IPS-18c (cell line): ENCODE results near the gene PSMB8.

Experiments used
- H3K4me3 ChIP-seq: 2 replicates; pipeline ENCODE4 v1.7.0; 2013; ENCODE audit warnings: low read depth, mild to moderate bottlenecking, low read length, moderate library complexity; ENCODE audit not compliant: insufficient read depth
- H3K9me3 ChIP-seq: one replicate; pipeline ENCODE4 v1.6.1; 2013; ENCODE audit warnings: mild to moderate bottlenecking, low read length, moderate library complexity; ENCODE audit not compliant: control insufficient read depth, insufficient read depth

The PSMB8 gene

DNA sequence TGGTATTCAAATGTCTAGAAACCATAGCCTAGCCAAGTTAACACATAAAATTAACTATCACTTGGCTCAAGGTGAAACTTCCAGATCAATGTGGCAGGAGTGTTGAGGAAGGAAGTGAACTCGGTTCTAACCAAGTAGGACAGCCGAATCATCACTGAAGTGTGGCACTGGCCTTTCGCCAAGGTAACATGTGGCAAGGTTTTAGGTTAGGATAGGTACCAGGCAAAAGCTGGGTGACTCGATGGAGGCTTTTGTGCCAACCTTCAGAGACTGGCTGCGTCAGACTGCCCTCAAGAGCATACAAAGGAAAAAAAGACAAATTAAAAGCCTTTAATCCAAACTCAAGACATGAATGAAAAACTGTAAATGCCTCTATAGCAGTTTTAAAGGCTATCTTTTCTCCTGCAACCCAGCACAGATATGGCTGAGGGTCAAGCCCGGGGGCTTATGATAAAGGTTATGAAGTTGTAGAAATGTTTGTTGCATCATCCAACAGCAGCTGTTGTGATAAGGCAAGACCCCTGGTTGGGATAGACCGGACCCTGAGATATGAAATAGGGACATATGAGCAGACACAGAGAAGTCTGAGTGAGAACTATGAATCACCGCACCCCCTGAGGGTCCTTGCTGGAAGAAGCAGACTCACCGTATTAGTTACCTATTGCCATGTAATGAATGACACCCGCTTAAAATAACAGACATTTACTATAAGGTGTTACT is 22.0 kb upstream of the PSMB8 start:
- H3K4me3 ChIP-seq: no peak overlapping the region
- no peaks in the 10 kb centered on the region for H3K9me3 ChIP-seq

GRCh38 chr6:32862725-32863124 is 18.9 kb upstream of the PSMB8 start:
- no peaks in the 10 kb centered on the region for H3K9me3 ChIP-seq
- no peak overlapping the region for H3K4me3 ChIP-seq

- no peaks in the 10 kb centered on the region for H3K9me3 ChIP-seq
- H3K4me3 ChIP-seq: no peak overlapping the region
Observed at GRCh38 chr6:32860674-32861073, 16.8 kb upstream of the PSMB8 start.

DNA sequence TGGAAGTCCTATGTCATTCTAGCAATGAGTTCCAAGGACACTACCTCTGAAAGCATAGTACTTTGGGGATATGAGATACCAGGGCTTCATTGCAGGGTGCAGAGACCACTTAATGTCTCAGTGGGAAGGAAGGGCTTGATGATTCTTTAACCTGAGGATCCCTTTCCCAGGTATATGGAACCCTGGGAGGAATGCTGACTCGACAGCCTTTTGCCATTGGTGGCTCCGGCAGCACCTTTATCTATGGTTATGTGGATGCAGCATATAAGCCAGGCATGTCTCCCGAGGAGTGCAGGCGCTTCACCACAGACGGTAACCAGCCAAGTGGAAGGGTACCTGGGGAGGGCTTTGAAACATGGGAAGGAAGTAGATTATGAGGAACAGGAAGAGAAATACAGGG is 14.3 kb upstream of the PSMB8 start:
- Histone ChIP-seq H3K4me3 (no peak overlapping the region), H3K9me3 (no peaks in the 10 kb centered on the region)

DNA sequence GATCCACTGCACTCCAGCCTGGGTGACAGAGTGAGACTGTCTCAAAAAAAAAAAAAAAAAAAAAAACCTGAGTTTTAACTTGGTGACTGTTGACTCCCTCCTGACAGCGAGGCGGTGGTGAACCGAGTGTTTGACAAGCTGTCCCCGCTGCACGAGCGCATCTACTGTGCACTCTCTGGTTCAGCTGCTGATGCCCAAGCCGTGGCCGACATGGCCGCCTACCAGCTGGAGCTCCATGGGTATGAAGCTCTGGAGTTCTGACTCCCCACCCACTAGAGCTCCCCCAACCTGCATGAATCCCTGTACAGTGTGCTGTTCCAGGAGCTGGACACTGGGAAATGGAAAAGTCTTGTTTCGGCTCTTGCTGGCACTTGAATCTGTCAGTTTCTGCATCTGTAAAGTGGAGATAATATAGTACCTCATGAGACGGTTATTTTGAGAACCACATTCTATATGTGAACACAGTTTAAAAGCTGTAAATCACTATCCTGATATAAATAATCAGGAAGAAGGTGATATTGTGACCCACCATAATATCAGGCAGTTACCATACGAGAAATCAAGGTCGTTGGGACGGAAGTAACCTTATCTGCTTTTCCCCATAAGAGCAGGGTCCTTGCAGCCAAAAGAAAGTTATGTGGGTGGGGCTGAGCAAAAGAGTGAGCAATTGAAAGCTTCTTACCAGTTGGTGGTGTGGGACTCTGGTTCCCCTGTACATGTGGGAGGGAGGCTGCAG is 13.5 kb upstream of the PSMB8 start:
- Histone ChIP-seq H3K9me3 (no peaks in the 10 kb centered on the region), H3K4me3 (no peak overlapping the region)

GRCh38 chr6:32855467-32856174 is 11.8 kb upstream of the PSMB8 start:
- Histone ChIP-seq H3K4me3 (no peak overlapping the region), H3K9me3 (no peaks in the 10 kb centered on the region)

- Histone ChIP-seq H3K4me3 (peak overlapping the region; percentile 89; the same call in 1 of the 2 replicates), H3K9me3 (no peaks in the 10 kb centered on the region)
Observed at GRCh38 chr6:32854376-32855178, 10.7 kb upstream of the PSMB8 start.

GRCh38 chr6:32853541-32854375 is 9.9 kb upstream of the PSMB8 start, which contains the start of the genes PSMB9 and TAP1:
Gene PSMB9, plus strand, starts transcription at chr6:32854192. Its CDS starts 38 bp downstream, at chr6:32854230.
Gene TAP1, minus strand, starts transcription at chr6:32853704. Its CDS starts 68 bp downstream, at chr6:32853636.
- H3K9me3 ChIP-seq: no peaks in the 10 kb centered on the region
- H3K4me3 ChIP-seq: peak within 1 kb of the TSS; percentile 89

DNA sequence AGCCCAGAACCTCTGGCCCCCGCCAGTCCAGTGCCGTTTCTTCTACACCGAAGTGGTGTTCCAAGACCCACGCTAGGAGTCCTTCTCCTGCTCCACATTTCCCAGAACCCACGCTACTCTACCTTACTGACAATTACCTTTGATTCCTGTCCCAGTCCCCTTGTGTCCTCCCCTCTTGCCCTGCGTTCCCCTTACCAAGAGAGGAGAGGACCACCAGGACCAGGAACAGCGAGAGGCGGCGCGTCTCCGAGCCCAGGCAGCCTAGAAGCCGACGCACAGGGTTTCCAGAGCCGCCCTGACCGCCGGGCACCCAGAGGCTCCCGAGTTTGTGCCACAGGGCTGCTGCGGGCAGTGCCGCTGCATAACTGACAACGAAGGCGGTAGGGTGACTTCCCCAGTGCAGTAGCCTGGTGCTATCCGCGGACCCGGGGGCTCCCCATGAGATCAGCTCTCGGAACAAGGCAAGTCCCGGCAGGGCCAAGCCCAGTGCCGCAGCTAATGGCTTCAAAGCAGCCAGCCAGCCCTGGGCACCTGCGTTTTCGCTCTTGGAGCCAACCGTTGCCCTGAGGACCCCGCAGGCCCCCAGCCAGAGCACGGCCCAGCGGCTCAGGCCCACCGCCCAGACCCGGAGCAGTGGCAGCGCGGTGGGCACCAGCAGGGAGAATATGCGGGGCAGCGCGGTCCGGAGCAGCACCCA is 9.1 kb upstream of the PSMB8 start:
- Histone ChIP-seq H3K9me3 (no peaks in the 10 kb centered on the region), H3K4me3 (peak overlapping the region; percentile 89)

DNA sequence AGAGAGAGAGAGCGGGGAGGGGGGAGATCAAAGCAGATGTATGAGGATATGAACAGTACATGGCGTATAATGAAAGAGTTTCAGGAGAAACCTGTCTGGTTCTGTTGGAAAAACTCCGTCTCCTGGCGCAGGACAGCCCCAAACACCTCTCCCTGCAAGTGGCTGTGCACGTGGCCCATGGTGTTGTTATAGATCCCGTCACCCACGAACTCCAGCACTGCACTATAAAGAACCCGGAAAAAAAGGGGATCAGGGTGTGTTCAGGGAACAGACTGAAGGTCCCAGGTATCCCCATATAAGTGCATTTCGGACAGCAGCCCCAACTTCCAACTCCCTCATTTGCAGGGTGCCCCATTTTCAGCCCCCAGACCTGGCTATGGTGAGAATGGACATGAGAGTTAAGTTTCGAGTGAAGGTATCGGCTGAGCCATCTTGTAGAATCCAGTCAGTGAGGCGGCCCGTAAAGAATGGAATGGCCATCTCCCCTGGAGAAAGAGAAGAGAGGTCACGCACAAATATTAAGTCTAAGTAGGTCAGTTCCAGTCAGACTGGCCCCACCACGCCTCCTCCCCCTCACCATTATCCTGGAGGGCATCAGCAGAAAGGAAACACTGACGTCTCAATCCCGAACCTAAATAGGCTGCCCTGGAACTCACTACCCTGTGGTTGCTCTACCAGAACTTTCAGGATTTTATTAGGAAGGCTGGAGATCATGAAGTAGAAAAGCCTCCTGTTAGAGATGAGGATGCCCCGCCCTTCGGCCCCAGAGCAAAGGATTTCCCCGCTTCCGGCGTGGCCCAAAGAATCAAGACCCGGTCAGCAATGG is 8.4 kb upstream of the PSMB8 start:
- H3K4me3 ChIP-seq: peak overlapping the region; percentile 89
- no peaks in the 10 kb centered on the region for H3K9me3 ChIP-seq

- no peak overlapping the region for H3K4me3 ChIP-seq
- H3K9me3 ChIP-seq: no peaks in the 10 kb centered on the region
Observed at GRCh38 chr6:32851025-32851424, 7.2 kb upstream of the PSMB8 start.

DNA sequence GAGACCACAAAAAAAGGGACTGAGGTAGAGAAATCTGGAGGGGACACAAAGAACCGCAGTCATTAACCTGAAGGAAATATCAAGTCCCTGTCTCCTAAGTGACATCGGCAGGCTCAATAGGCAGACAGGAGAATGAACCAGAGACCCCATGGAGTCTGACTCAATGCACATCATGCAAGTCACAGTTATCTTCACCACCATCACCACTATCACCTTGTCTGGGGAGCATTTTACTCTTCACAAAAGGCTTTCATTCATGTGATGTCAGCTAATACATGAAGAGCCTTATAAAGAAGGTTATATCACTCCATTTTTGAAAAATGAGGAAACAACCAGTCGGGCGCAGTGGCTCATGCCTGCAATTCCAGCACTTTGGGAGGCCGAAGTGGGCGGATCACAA is 5.3 kb upstream of the PSMB8 start:
- Histone ChIP-seq H3K4me3 (no peak overlapping the region), H3K9me3 (no peaks in the 10 kb centered on the region)

DNA sequence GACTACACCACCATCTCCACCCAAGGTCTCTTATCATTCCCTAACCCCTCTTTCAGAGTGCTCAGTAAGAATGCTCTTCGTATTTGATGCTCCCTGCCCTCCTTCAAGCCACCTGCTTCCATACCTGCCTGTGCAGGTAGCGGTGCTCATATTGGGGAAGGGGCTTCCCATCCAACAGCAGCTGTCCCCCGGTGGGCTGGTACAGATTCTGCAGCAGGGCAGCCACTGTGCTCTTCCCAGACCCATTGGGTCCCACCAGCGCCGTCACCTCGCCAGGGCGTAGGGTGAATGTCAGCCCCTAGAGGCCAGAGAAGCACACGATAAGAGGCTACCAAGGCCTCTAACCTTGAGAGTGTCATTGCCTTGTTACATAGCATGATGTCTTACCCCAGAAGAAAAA is 3.9 kb upstream of the PSMB8 start:
- no peak overlapping the region for H3K4me3 ChIP-seq

GRCh38 chr6:32847004-32847403 is 3.2 kb upstream of the PSMB8 start:
- H3K4me3 ChIP-seq: no peak overlapping the region
- no peaks in the 10 kb centered on the region for H3K9me3 ChIP-seq

More for the DNA sequence above, 3.9 kb upstream of the PSMB8 start:
- H3K9me3 ChIP-seq: no peaks in the 10 kb centered on the region

DNA sequence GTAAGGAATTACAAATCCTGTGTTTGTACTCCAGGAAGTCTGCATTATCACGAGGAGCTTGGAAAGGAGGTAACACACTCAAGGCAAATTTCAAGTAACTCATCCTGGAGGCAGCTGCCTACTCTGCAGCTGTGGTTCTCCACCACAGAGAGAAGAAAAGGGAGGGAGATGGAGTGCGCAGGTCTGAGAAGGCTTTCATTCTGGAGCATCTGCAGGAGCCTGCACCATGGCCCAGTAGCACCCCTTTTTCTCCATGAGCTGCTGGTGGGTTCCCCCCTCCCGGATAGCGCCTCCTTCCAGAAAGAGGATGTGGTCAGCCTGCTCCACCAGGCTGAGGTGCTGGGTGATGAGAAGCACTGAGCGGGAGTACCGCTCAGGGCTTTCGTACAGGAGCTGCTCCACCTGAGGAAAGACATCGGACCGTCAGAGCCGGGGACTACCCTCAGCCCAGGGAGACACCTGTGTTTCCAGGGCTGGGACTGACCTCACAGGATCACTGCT is 1.6 kb upstream of the PSMB8 start:
- H3K4me3 ChIP-seq: peak overlapping the region; percentile 31; the same call in 1 of the 2 replicates
- H3K9me3 ChIP-seq: no peaks in the 10 kb centered on the region
